K562 (cell line): ENCODE data around the gene WWOX. TPM values are rescaled to one million over a fixed set of nuclear protein-coding genes. Genes with fewer than 3 reads are reported as not detected.

Source experiments
- ATAC-seq: fragments of 200-7000 bp; cut with Tn5 transposase; 3 replicates; pipeline ENCODE4 v1.9.1; 2020; ENCODE audit warnings: moderate library complexity
- BruUV-seq: library from RNA; stranded (reverse); fragments of 400-500 nt; replicated peaks from 2 replicates; lab custom pipeline; 2021; lab: Mats Ljungman, UMichigan
- CTCF ChIA-PET: fragments of 300-600 bp; formaldehyde crosslinking; extraction: SDS; loops from one replicate; lab custom pipeline; 2021; ENCODE audit warnings: low intra/inter-chr PET ratio; lab: Yijun Ruan, JAX
- POLR2A ChIA-PET: fragments of 300-600, 350-650 bp; sonication (Branson Sonifier 250); formaldehyde crosslinking; extraction: SDS; loops from one replicate; lab custom pipeline; 2021; ENCODE audit warnings: antibody characterized with exemption, inconsistent platforms; lab: Yijun Ruan, JAX
- DNase-seq, 4 experiments: peaks; one replicate each; pipeline versions ENCODE4 v3.0.0 to v3.0.0-alpha.2; 2011 to 2018; ENCODE audit warnings: low spot score in 3 of 4, mixed read lengths in 3 of 4; ENCODE audit errors: extremely low read depth in 1 of 4
- FAIRE-seq: peaks from 2 replicates; lab custom pipeline; 2011; peaks lifted over from hg19 to GRCh38; lab: Jason Lieb, UNC
- H2AFZ ChIP-seq: 2 replicates; pipeline ENCODE4 v1.6.0; 2011; ENCODE audit warnings: low read depth, low read length, control low read depth, inconsistent platforms
- H3K27ac ChIP-seq: fragments of 200-600 bp; 3 replicates; pipeline ENCODE4 v1.8.0; 2011; ENCODE audit warnings: low read depth, mild to moderate bottlenecking, control low read depth, inconsistent platforms, low read length, moderate library complexity, mixed read lengths; ENCODE audit errors: extremely low read depth
- H3K27me3 ChIP-seq, 2 experiments: fragments of 300-600 bp in 1 of 2; 2 replicates in 1 of 2; 3 replicates in 1 of 2; pipeline versions ENCODE4 v1.6.0 to v1.8.0; 2011; ENCODE audit warnings: inconsistent platforms in 2 of 2, low read length in 2 of 2, mild to moderate bottlenecking in 1 of 2, mixed read lengths in 1 of 2, moderate library complexity in 1 of 2; ENCODE audit not compliant: control insufficient read depth in 2 of 2, insufficient read depth in 2 of 2
- H3K36me3 ChIP-seq: fragments of 300-600 bp; 3 replicates; pipeline ENCODE4 v1.8.0; 2011; ENCODE audit warnings: mild to moderate bottlenecking, low read length, inconsistent platforms; ENCODE audit not compliant: control insufficient read depth, insufficient read depth
- H3K4me1 ChIP-seq, 2 experiments: fragments of 200-600 bp in 1 of 2; replicated peaks in 1 of 2; 2 replicates in 1 of 2; 3 replicates in 1 of 2; pipeline versions ENCODE4 v1.5.1 to v1.8.0; 2011; ENCODE audit warnings: inconsistent platforms in 2 of 2, low read length in 2 of 2, mild to moderate bottlenecking in 1 of 2, mixed read lengths in 1 of 2, moderate library complexity in 1 of 2; ENCODE audit not compliant: control insufficient read depth in 2 of 2, insufficient read depth in 2 of 2
- H3K4me2 ChIP-seq: 2 replicates; pipeline ENCODE4 v1.6.1; 2011; ENCODE audit warnings: low read length, control low read depth, inconsistent platforms, mixed read lengths; ENCODE audit not compliant: insufficient read depth
- H3K4me3 ChIP-seq: fragments of 200-600 bp; sonication (generic), shearing (Covaris generic); 2 replicates; pipeline ENCODE4 v1.5.1; 2016; ENCODE audit warnings: control low read depth, inconsistent platforms
- H3K79me2 ChIP-seq: fragments of 200-600 bp; 3 replicates; pipeline ENCODE4 v1.8.0; 2011; ENCODE audit warnings: low read length, inconsistent platforms; ENCODE audit not compliant: control insufficient read depth, insufficient read depth
- H3K9ac ChIP-seq, 2 experiments: 2 replicates each; pipeline versions ENCODE4 v1.6.0 to v1.6.1; 2011; ENCODE audit warnings: low read depth in 2 of 2, low read length in 2 of 2, control low read depth in 1 of 2, inconsistent platforms in 1 of 2, mild to moderate bottlenecking in 1 of 2, mixed read lengths in 1 of 2; ENCODE audit not compliant: insufficient read depth in 1 of 2
- H3K9me1 ChIP-seq: one replicate; pipeline ENCODE4 v1.6.0; 2011; ENCODE audit warnings: inconsistent platforms, mild to moderate bottlenecking, low read length, moderate library complexity; ENCODE audit not compliant: control insufficient read depth, insufficient read depth
- H3K9me3 ChIP-seq: replicated peaks from 2 replicates; pipeline ENCODE4 v1.5.1; 2011; ENCODE audit warnings: low read depth, low read length, inconsistent platforms; ENCODE audit not compliant: control insufficient read depth, insufficient read depth
- H4K20me1 ChIP-seq: replicated peaks from 2 replicates; pipeline ENCODE4 v1.6.1; 2011; ENCODE audit warnings: low read length, inconsistent platforms, mixed read lengths; ENCODE audit not compliant: control insufficient read depth, insufficient read depth
- BRF1 ChIP-seq: IDR thresholded peaks from 3 replicates; pipeline ENCODE4 v1.6.1; 2011; ENCODE audit warnings: borderline replicate concordance, mild to moderate bottlenecking; ENCODE audit not compliant: insufficient read length; ENCODE audit errors: extremely low read depth
- E2F6 ChIP-seq, 2 experiments: IDR thresholded peaks; 2 replicates each; pipeline ENCODE4 v1.6.1; 2011; ENCODE audit warnings: borderline replicate concordance in 1 of 2, control low read depth in 1 of 2, low read depth in 1 of 2, low read length in 1 of 2, mild to moderate bottlenecking in 1 of 2, mixed read lengths in 1 of 2, moderate library complexity in 1 of 2; ENCODE audit not compliant: insufficient read depth in 1 of 2, insufficient read length in 1 of 2, poor library complexity in 1 of 2, severe bottlenecking in 1 of 2; ENCODE audit errors: extremely low read depth in 1 of 2
- ERF ChIP-seq: fragments of 450-650 bp; formaldehyde crosslinking; IDR thresholded peaks from 2 replicates; pipeline ENCODE4 v1.4.0; 2020; ENCODE audit warnings: mild to moderate bottlenecking, mixed read lengths
- ETV1 ChIP-seq: fragments of 450-650 bp; conservative IDR thresholded peaks from 2 replicates; pipeline ENCODE4 v1.6.1; 2016; ENCODE audit warnings: missing genetic modification characterization, control low read depth, low read depth, missing compliant biosample characterization
- FOS ChIP-seq: IDR thresholded peaks from 3 replicates; pipeline ENCODE4 v1.6.1; 2011; ENCODE audit not compliant: insufficient read length; ENCODE audit errors: extremely low read depth
- HSF4 ChIP-seq: fragments of 250-450 bp; sonication (Bioruptor Pico); IDR thresholded peaks from 2 replicates; pipeline ENCODE4 v2.1.2; 2022; ENCODE audit warnings: mild to moderate bottlenecking, moderate library complexity, borderline replicate concordance
- JUND ChIP-seq, 2 experiments: IDR thresholded peaks; 2 replicates in 1 of 2; 3 replicates in 1 of 2; pipeline ENCODE4 v1.6.1; 2011; ENCODE audit warnings: borderline replicate concordance in 2 of 2, low read depth in 2 of 2, low read length in 2 of 2, improper control_type of control experiment in 1 of 2, missing biosample characterization in 1 of 2, missing genetic modification characterization in 1 of 2, missing genetic modification reagents in 1 of 2
- KLF6 ChIP-seq: fragments of 250-450 bp; sonication (Bioruptor Pico); IDR thresholded peaks from 2 replicates; pipeline ENCODE4 v1.4.0; 2020; ENCODE audit warnings: mild to moderate bottlenecking, moderate library complexity, borderline replicate concordance
- POLR2AphosphoS2 ChIP-seq: IDR thresholded peaks from 2 replicates; pipeline ENCODE4 v1.6.1; 2012; ENCODE audit warnings: low read length, improper control_type of control experiment
- RBM25 ChIP-seq: fragments of 200-400 bp; formaldehyde crosslinking; IDR thresholded peaks from 2 replicates; pipeline ENCODE4 v1.6.1; 2018; ENCODE audit warnings: low read length, low read depth, moderate library complexity; ENCODE audit not compliant: severe bottlenecking
- TCFL5 ChIP-seq: fragments of 250-450 bp; sonication (Bioruptor Pico); conservative IDR thresholded peaks from 2 replicates; pipeline ENCODE4 v1.6.1; 2021; ENCODE audit warnings: mild to moderate bottlenecking, moderate library complexity, matching md5 sums
- ZFP30 ChIP-seq: fragments of 250-450 bp; sonication (Bioruptor Pico); IDR thresholded peaks from 2 replicates; pipeline ENCODE4 v1.8.0; 2022; ENCODE audit warnings: moderate library complexity, mild to moderate bottlenecking, inconsistent platforms, borderline replicate concordance
- ZNF253 ChIP-seq: fragments of 250-450 bp; sonication (Bioruptor Pico); conservative IDR thresholded peaks from 2 replicates; pipeline ENCODE4 v1.6.1; 2021; ENCODE audit warnings: mild to moderate bottlenecking
- WGBS: fragments of 100-300 bp; shearing (Covaris generic); methylation state at CpG from one replicate; pipeline ENCODE4 v1.1.6; 2016; ENCODE audit warnings: low coverage, mixed read lengths; ENCODE audit not compliant: insufficient coverage; ENCODE audit errors: missing lambda C conversion rate; 5-methylcytosine and 5-hydroxymethylcytosine counted together
- in situ Hi-C: fragments of 300-500 bp; cut with MboI; formaldehyde crosslinking; loops from 4 replicates; pipeline ENCODE4 v1.15.0; 2018; ENCODE audit warnings: inconsistent platforms, mixed read lengths
- intact Hi-C: fragments of 100-400 bp; cut with micrococcal nuclease; formaldehyde crosslinking; loops from 2 replicates; pipeline ENCODE4 v1.14.2; 2022
- polyA plus RNA-seq, 8 experiments: library from polyadenylated mRNA; depleted of rRNA in 4 of 8; stranded (reverse) in 5 of 8; unstranded in 3 of 8; fragments of >200 nt; fragmentation: Nextera tagmentation in 2 of 8; fragmentation: Illumina TruSeq in 1 of 8; extraction: Ambion mirVana in 2 of 8; extraction: Trizol in 1 of 8; gene quantifications; 2 replicates each; pipeline versions ENCODE4 v1.2.1 to v1.2.3, GENCODE V29; 2011 to 2014; ENCODE audit warnings: inconsistent platforms in 1 of 8, missing spikeins in 1 of 8
- total RNA-seq, 7 experiments: library from RNA; depleted of rRNA in 6 of 7; stranded (reverse); fragments of >200 nt in 6 of 7; fragmentation: Illumina TruSeq in 2 of 7; extraction: Trizol in 2 of 7; gene quantifications; 2 replicates each; pipeline versions ENCODE4 v1.2.1 to v1.2.3, GENCODE V29; 2011 to 2021; ENCODE audit warnings: low replicate concordance in 1 of 7

WWOX gene
- total and polyA plus RNA-seq, 9 of the 15 experiments (the other 6 are each of a cell fraction or from before 2014, with no cell fraction given), result 1.6 to 22.7 (median 8.1) TPM

- no peak for FAIRE-seq
- Histone ChIP-seq H3K4me1 (no peaks in the 10 kb centered on the region), H3K9ac (no peak overlapping the region), H3K4me2 (no peak overlapping the region), H3K9me3 (no peaks in the 10 kb centered on the region), H3K27me3 (peaks cover 4 to 5% of the 10 kb centered on the region in 2 experiments; a peak in 2 of 5 replicates), H3K79me2 (no peaks in the 10 kb centered on the region), H3K27ac (no peak overlapping the region), H4K20me1 (no peaks in the 10 kb centered on the region), H2AFZ (no peak overlapping the region), H3K4me3 (no peak overlapping the region), H3K9me1 (no peaks in the 10 kb centered on the region), H3K36me3 (no peaks in the 10 kb centered on the region)
- in situ Hi-C loops, result no loop called here
- intact Hi-C loops, result no loop called here
- ChIA-PET POLR2A (no interaction called here), CTCF (no interaction called here)
- TF ChIP-seq ZNF253 (no peak), HSF4 (CRISPR knock-in tag) (no peak), ERF (CRISPR knock-in tag) (no peak), RBM25 (no peak), TCFL5 (CRISPR knock-in tag) (no peak), KLF6 (CRISPR knock-in tag) (no peak), POLR2AphosphoS2 (no peak), ETV1 (tag) (no peak), JUND (IDR thresholded peaks at IDR 0.05; ENCODE audit: borderline replicate concordance, low read depth, low read length) (no peak), JUND (tag; IDR thresholded peaks at IDR 0.05; ENCODE audit: borderline replicate concordance, low read depth, low read length) (no peak), FOS (no peak), ZFP30 (no peak), BRF1 (no peak), E2F6 (IDR thresholded peaks at IDR 0.05; ENCODE audit: borderline replicate concordance in 1 of 2, extremely low read depth in 1 of 2, insufficient read depth in 1 of 2, insufficient read length in 1 of 2, low read depth in 1 of 2, low read length in 1 of 2, poor library complexity in 1 of 2, severe bottlenecking in 1 of 2) (no peak)
- WGBS, result 0% methylated on average over 3 of the region's 3 CpGs
- no TSS peak for BruUV-seq
- no peak for ATAC-seq
- no peak for DNase-seq
Observed at GRCh38 chr16:78402833-78403232, 303.4 kb downstream of the WWOX start.
